IMR-90 (cell line): ENCODE results near the gene PLCH2. TPM values are rescaled to one million over a fixed set of nuclear protein-coding genes. Genes with fewer than 3 reads are reported as not detected.

Experiments
- ATAC-seq: fragments of 200-7000 bp; cut with Tn5 transposase; 2 replicates; pipeline ENCODE4 v1.9.1; 2020; ENCODE audit warnings: low read depth, mild to moderate bottlenecking, moderate library complexity
- BruUV-seq: library from RNA; stranded (reverse); fragments of 400-500 nt; replicated peaks from 2 replicates; lab custom pipeline; 2021; lab: Mats Ljungman, UMichigan
- CTCF ChIA-PET: fragments of 300-600 bp; formaldehyde crosslinking; extraction: SDS; loops from one replicate; lab custom pipeline; 2021; ENCODE audit warnings: antibody characterized with exemption; lab: Yijun Ruan, JAX
- POLR2A ChIA-PET: fragments of 300-600 bp; sonication (Branson Sonifier 250); formaldehyde crosslinking; loops from one replicate; lab custom pipeline; 2022; ENCODE audit warnings: antibody characterized with exemption; ENCODE audit not compliant: unreplicated experiment; lab: Charles Lee
- DNase-seq: peaks from one replicate; pipeline ENCODE4 v3.0.0; 2013
- H2AFZ ChIP-seq: replicated peaks from 2 replicates; pipeline ENCODE3; 2013; ENCODE audit warnings: low read length, mild to moderate bottlenecking; ENCODE audit not compliant: poor library complexity
- H2AK5ac ChIP-seq: 2 replicates; pipeline ENCODE4 v1.6.1; 2013; ENCODE audit warnings: low read depth, low read length, inconsistent platforms
- H2AK9ac ChIP-seq: replicated peaks from 2 replicates; pipeline ENCODE3; 2013; ENCODE audit warnings: mild to moderate bottlenecking, low read depth, low read length, moderate library complexity; ENCODE audit not compliant: poor library complexity
- H2BK120ac ChIP-seq: 2 replicates; pipeline ENCODE4 v1.6.1; 2013; ENCODE audit warnings: low read depth, low read length, inconsistent platforms
- H2BK15ac ChIP-seq: 3 replicates; pipeline ENCODE4 v1.6.1; 2013; ENCODE audit warnings: low read depth, low read length, inconsistent platforms
- H2BK20ac ChIP-seq: 2 replicates; pipeline ENCODE4 v1.6.1; 2013; ENCODE audit warnings: low read depth, mild to moderate bottlenecking, inconsistent platforms, low read length, moderate library complexity
- H2BK5ac ChIP-seq: 2 replicates; pipeline ENCODE4 v1.6.1; 2013; ENCODE audit warnings: mild to moderate bottlenecking, low read depth, low read length, inconsistent platforms; ENCODE audit not compliant: poor library complexity, severe bottlenecking
- H3K14ac ChIP-seq: replicated peaks from 2 replicates; pipeline ENCODE4 v1.6.1; 2013; ENCODE audit warnings: low read depth, low read length, inconsistent platforms
- H3K18ac ChIP-seq: 2 replicates; pipeline ENCODE4 v1.6.1; 2013; ENCODE audit warnings: low read depth, low read length, control low read depth
- H3K23ac ChIP-seq: 2 replicates; pipeline ENCODE4 v1.6.1; 2013; ENCODE audit warnings: low read depth, low read length, inconsistent platforms
- H3K27ac ChIP-seq: 2 replicates; pipeline ENCODE4 v1.5.1; 2013; ENCODE audit warnings: mild to moderate bottlenecking, control low read depth, low read length; ENCODE audit not compliant: insufficient read depth
- H3K27me3 ChIP-seq: 2 replicates; pipeline ENCODE4 v1.6.1; 2013; ENCODE audit warnings: low read length; ENCODE audit not compliant: control insufficient read depth, insufficient read depth
- H3K36me3 ChIP-seq: 2 replicates; pipeline ENCODE4 v1.6.1; 2013; ENCODE audit warnings: low read length, mixed read lengths; ENCODE audit not compliant: control insufficient read depth, insufficient read depth
- H3K4ac ChIP-seq: 2 replicates; pipeline ENCODE4 v1.6.1; 2013; ENCODE audit warnings: low read depth, low read length, inconsistent platforms
- H3K4me1 ChIP-seq: 2 replicates; pipeline ENCODE4 v1.6.1; 2013; ENCODE audit warnings: low read length, mixed read lengths; ENCODE audit not compliant: control insufficient read depth, insufficient read depth
- H3K4me2 ChIP-seq: 2 replicates; pipeline ENCODE4 v1.6.1; 2013; ENCODE audit warnings: low read depth, mild to moderate bottlenecking, control low read depth, low read length, moderate library complexity
- H3K4me3 ChIP-seq: 2 replicates; pipeline ENCODE4 v1.5.1; 2013; ENCODE audit warnings: low read depth, mild to moderate bottlenecking, control low read depth, low read length, moderate library complexity; ENCODE audit not compliant: insufficient read depth
- H3K56ac ChIP-seq: 2 replicates; pipeline ENCODE4 v1.6.1; 2013; ENCODE audit warnings: low read length, inconsistent platforms; ENCODE audit not compliant: insufficient read depth; ENCODE audit errors: extremely low read depth
- H3K79me1 ChIP-seq, 2 experiments: 2 replicates each; pipeline ENCODE4 v1.6.1; 2013; ENCODE audit warnings: low read length in 2 of 2, inconsistent platforms in 1 of 2, low read depth in 1 of 2
- H3K9ac ChIP-seq: 2 replicates; pipeline ENCODE4 v1.6.1; 2013; ENCODE audit warnings: low read depth, low read length, control low read depth
- H3K9me1 ChIP-seq: 2 replicates; pipeline ENCODE4 v1.6.1; 2013; ENCODE audit warnings: low read length, inconsistent platforms; ENCODE audit not compliant: insufficient read depth
- H3K9me3 ChIP-seq: 2 replicates; pipeline ENCODE4 v1.6.1; 2013; ENCODE audit warnings: low read length; ENCODE audit not compliant: control insufficient read depth, insufficient read depth
- H4K20me1 ChIP-seq: 2 replicates; pipeline ENCODE4 v1.6.1; 2013; ENCODE audit warnings: low read length, inconsistent platforms; ENCODE audit not compliant: insufficient read depth
- H4K5ac ChIP-seq: 2 replicates; pipeline ENCODE4 v1.6.1; 2013; ENCODE audit warnings: mild to moderate bottlenecking, low read depth, low read length, control low read depth
- H4K8ac ChIP-seq, 2 experiments: 2 replicates each; pipeline ENCODE4 v1.6.1; 2013; ENCODE audit warnings: low read depth in 2 of 2, low read length in 2 of 2, control low read depth in 1 of 2, inconsistent platforms in 1 of 2
- H4K91ac ChIP-seq: 2 replicates; pipeline ENCODE4 v1.6.1; 2013; ENCODE audit warnings: low read depth, low read length, inconsistent platforms; ENCODE audit not compliant: insufficient read depth
- CHD1 ChIP-seq: IDR thresholded peaks from 2 replicates; pipeline ENCODE4 v1.6.1; 2012; ENCODE audit warnings: low read depth, low read length, improper control_type of control experiment
- RAD21 ChIP-seq: IDR thresholded peaks from 2 replicates; pipeline ENCODE4 v1.6.1; 2012; ENCODE audit warnings: low read length, improper control_type of control experiment
- WGBS, 2 experiments: methylation state at CpG; one replicate each; pipeline versions ENCODE4 v1.1.5 to v1.1.7; 2013; ENCODE audit warnings: missing lambda C conversion rate in 2 of 2; ENCODE audit not compliant: insufficient read length in 1 of 2; ENCODE audit errors: extremely low coverage in 2 of 2; 5-methylcytosine and 5-hydroxymethylcytosine counted together
- dilution Hi-C: fragments of 300-500 bp; cut with HindIII; formaldehyde crosslinking; loops from one replicate; pipeline ENCODE4 v1.14.3; 2018; ENCODE audit warnings: low sequenced_read_pairs; ENCODE audit not compliant: unreplicated experiment
- in situ Hi-C: fragments of 300-500 bp; cut with MboI; formaldehyde crosslinking; loops from 3 replicates; pipeline ENCODE4 v1.14.3; 2019; ENCODE audit warnings: low sequenced_read_pairs, inconsistent platforms, mixed read lengths
- intact Hi-C: fragments of 100-400 bp; cut with micrococcal nuclease; formaldehyde crosslinking; loops from 2 replicates; pipeline ENCODE4 v1.10.0; 2022
- polyA plus RNA-seq, 3 experiments: library from polyadenylated mRNA; depleted of rRNA; stranded (reverse); fragments of >200 nt; gene quantifications; 2 replicates each; pipeline ENCODE4 v1.2.3, GENCODE V29; 2012; ENCODE audit warnings: low replicate concordance in 1 of 3
- total RNA-seq: library from RNA; depleted of rRNA; stranded (reverse); fragments of >200 nt; gene quantifications from 2 replicates; pipeline ENCODE4 v1.2.3, GENCODE V29; 2012
- TF ChIP-seq, protein P1 (sequence below): conservative IDR thresholded peaks from 2 replicates; pipeline ENCODE4 v1.5.1; 2012; ENCODE audit warnings: mild to moderate bottlenecking, low read depth, low read length, improper control_type of control experiment

PLCH2 gene
- total and polyA plus RNA-seq, 2 of the 4 experiments (the other 2 are of a cell fraction) = 0.18 to 1.9 TPM

DNA sequence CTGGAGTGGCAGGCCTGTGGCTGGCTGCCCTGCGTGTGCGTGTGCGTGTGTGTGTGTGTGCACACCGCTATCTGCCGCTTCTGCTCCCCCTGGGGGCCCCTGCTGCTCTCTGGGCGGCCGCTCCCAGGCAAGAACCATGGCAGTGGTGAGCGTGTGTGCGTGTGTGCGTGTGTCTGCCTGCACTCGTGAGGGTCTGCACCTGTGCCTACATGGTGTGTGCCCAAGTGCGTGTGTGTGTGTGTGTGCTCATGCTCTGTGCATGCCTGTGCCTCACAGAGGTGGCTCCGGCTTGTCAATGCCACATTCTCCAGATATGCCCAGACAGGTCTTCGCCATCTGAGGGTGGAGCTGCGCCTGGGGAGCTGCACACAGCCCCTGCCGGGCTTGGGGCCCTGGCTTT, 45.0 kb upstream of the PLCH2 start (continued):
- TF ChIP-seq CHD1 = no peak
- TF ChIP-seq, protein P1, sequence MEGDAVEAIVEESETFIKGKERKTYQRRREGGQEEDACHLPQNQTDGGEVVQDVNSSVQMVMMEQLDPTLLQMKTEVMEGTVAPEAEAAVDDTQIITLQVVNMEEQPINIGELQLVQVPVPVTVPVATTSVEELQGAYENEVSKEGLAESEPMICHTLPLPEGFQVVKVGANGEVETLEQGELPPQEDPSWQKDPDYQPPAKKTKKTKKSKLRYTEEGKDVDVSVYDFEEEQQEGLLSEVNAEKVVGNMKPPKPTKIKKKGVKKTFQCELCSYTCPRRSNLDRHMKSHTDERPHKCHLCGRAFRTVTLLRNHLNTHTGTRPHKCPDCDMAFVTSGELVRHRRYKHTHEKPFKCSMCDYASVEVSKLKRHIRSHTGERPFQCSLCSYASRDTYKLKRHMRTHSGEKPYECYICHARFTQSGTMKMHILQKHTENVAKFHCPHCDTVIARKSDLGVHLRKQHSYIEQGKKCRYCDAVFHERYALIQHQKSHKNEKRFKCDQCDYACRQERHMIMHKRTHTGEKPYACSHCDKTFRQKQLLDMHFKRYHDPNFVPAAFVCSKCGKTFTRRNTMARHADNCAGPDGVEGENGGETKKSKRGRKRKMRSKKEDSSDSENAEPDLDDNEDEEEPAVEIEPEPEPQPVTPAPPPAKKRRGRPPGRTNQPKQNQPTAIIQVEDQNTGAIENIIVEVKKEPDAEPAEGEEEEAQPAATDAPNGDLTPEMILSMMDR = no peak

DNA sequence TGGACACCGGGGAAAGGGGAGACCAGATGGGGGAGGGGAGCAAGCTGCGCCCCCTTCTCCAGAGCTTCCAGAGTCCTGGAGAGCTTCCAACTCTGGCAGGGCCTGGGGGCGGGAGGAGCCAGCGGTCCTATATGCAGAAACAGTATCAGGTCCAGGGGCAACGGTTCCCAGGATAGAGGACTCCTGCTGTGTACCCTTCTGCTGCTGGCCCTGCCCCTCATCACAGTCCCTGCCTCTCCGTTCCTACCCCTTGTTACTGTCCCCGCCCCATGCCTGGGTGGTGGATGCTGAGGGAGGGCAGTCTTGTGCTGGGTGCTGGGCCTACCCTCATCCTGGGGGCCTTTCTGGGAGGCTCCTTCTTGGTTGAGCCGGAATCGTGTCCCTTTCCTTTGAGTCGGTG, 44.6 kb upstream of the PLCH2 start:
- Histone ChIP-seq H2BK15ac (no peak overlapping the region), H2BK120ac (no peak overlapping the region), H4K91ac (no peak overlapping the region), H4K8ac (no peak overlapping the region), H3K27ac (no peak overlapping the region), H3K4me3 (no peak overlapping the region), H2AK5ac (no peak overlapping the region), H3K14ac (no peak overlapping the region), H2BK5ac (no peak overlapping the region), H3K18ac (no peak overlapping the region), H4K20me1 (no peaks in the 10 kb centered on the region; the same call in 1 of the 2 replicates), H3K9ac (no peak overlapping the region), H3K23ac (no peak overlapping the region), H3K36me3 (no peaks in the 10 kb centered on the region), H3K4ac (no peak overlapping the region), H3K27me3 (peaks cover 46% of the 10 kb centered on the region), H3K56ac (no peak overlapping the region), H3K4me1 (no peaks in the 10 kb centered on the region), H2AFZ (no peak overlapping the region), H3K4me2 (no peak overlapping the region), H3K9me1 (no peaks in the 10 kb centered on the region), H2BK20ac (no peak overlapping the region), H4K5ac (no peak overlapping the region), H2AK9ac (no peak overlapping the region), H3K79me1 (no peaks in the 10 kb centered on the region), H3K9me3 (peaks cover 5% of the 10 kb centered on the region; the same call in 1 of the 2 replicates)
- intact Hi-C loops (loop anchor here (5.0 kb wide), 1 partner anchor 116 kb away; no protein-coding TSS in a partner anchor), dilution Hi-C loops (no loop called here), in situ Hi-C loops (loop anchor here (25.0 kb wide), 1 partner anchor 631 kb away; the partner anchor contains the start of gene PRDM16)
- WGBS, 2 experiments = no CpG with 5 or more reads among the region's 10 CpGs
- no TSS peak for BruUV-seq
- ChIA-PET CTCF (no interaction called here), POLR2A (no interaction called here)
- no peak for DNase-seq
- ATAC-seq = no peak
- TF ChIP-seq RAD21 = no peak
